Measurements from ENCODE around the gene HES2. TPM values are rescaled to one million over a fixed set of nuclear protein-coding genes. Genes with fewer than 3 reads are reported as not detected.

The HES2 gene, protein sequence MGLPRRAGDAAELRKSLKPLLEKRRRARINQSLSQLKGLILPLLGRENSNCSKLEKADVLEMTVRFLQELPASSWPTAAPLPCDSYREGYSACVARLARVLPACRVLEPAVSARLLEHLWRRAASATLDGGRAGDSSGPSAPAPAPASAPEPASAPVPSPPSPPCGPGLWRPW
- polyA plus RNA-seq (ENCODE audit: insufficient read length in 3 of 3): under 1 TPM; 0.33 to 0.46 (median 0.40) TPM
- long read RNA-seq, donor 1: 0 reads
- long read RNA-seq, donor 2: 0 reads
- long read RNA-seq, donor 3, full-length matches to known transcripts: 1 of 1 reads
- long read RNA-seq, donor 3, partial matches to known transcripts: 0 of 1 reads
- long read RNA-seq, donor 3, other reads (novel, unspliced or antisense): 0 of 1 reads
- long read RNA-seq, donor 4: 0 reads
- long read RNA-seq, donor 5, partial matches to known transcripts: 0 of 1 reads
- long read RNA-seq, donor 5, other reads (novel, unspliced or antisense): 0 of 1 reads
- long read RNA-seq, donor 6, full-length matches to known transcripts: 1 of 1 reads
- long read RNA-seq, donor 6, partial matches to known transcripts: 0 of 1 reads
- long read RNA-seq, donor 6, other reads (novel, unspliced or antisense): 0 of 1 reads
- long read RNA-seq, donor 7: 0 reads
- long read RNA-seq, donor 8: 0 reads
- long read RNA-seq, donor 9: 0 reads
- long read RNA-seq, donor 10, full-length matches to known transcripts: 1 of 1 reads
- long read RNA-seq, donor 10, partial matches to known transcripts: 0 of 1 reads
- long read RNA-seq, donor 10, other reads (novel, unspliced or antisense): 0 of 1 reads
- long read RNA-seq, donor 11: 0 reads
- long read RNA-seq, donor 12: 0 reads
- long read RNA-seq, donor 13: 0 reads
- long read RNA-seq, donor 14: 0 reads
- long read RNA-seq, donor 15, full-length matches to known transcripts: 1 of 1 reads
- long read RNA-seq, donor 15, partial matches to known transcripts: 0 of 1 reads
- long read RNA-seq, donor 15, other reads (novel, unspliced or antisense): 0 of 1 reads
- long read RNA-seq, donor 16, partial matches to known transcripts: 0 of 1 reads
- long read RNA-seq, donor 16, other reads (novel, unspliced or antisense): 0 of 1 reads

- no peak for DNase-seq
Measured at GRCh38 chr1:6419804-6420453, at the start of gene HES2. HES2 (minus strand) TSS chr1:6419919; CDS start chr1:6419820, 99 bp downstream.

- DNase-seq: no peak
Measured at GRCh38 chr1:6468729-6469461, 49.2 kb upstream of the HES2 start.

GRCh38 chr1:6467744-6468688 is 48.3 kb upstream of the HES2 start:
- no peak for DNase-seq

DNA sequence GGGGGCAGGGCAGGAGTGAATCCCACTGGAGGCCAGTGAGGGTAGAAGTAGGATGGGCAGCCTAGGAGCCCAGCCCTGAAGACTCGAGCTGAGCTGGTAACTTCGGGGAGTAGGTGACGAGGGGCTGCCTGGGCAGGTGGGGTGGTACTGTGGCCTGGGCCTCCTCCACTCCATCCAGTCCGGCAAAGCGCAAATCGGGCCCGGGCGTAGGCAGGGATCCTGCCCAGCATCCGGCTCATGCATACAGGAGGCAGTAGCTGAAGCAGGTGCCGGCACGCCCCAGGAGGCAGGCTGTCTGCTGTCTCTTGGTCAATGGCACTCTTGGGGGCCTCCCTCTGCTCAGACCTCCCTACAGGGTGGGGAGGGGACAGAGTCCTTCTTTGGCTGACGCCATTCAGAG is 47.5 kb upstream of the HES2 start:
- no peak for DNase-seq

GRCh38 chr1:6466751-6467150 is 47.0 kb upstream of the HES2 start:
- no peak for DNase-seq

GRCh38 chr1:6466023-6466422 is 46.3 kb upstream of the HES2 start, which contains the start of gene TNFRSF25:
TNFRSF25 (minus strand) TSS chr1:6466173; CDS start chr1:6466107, 66 bp downstream.
- no peak for DNase-seq

GRCh38 chr1:6465461-6466005 is 45.8 kb upstream of the HES2 start:
- no peak for DNase-seq

DNA sequence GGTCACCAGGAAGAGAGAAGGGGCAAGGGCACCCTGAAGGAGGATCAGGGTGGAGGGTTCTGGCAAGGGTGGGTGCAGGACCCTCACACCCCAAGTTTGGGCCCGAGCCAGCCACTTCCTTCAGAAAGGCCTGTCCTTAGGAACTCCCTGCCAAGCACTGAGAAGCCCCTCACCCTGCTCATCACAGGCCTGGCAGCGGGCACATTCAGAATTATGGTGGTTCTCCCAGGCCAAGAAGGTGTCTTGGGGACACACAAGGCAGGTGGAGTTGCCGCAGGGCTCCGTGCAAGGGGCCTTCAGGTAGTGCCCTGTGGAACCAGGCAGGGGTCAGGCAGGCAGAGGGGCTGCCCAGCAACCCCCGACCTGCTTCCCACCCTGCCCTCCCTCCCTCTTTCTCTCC is 45.2 kb upstream of the HES2 start:
- no peak for DNase-seq

DNA sequence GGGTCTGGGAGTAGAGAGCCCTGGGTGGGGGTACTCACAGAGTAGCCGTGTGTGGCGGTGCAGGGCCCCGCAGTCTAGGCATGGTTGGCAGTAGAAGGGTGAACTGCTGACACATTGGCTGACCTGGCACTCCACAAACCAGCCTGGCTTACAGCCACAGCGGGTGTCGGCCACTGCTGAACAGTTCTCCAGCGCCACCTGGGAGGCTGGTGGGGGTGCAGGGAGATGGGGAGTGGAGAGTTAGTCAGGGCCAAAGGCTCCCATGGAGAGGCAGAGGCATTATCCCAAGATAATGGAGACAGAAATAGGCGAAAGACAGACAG is 44.8 kb upstream of the HES2 start:
- no peak for DNase-seq

- DNase-seq: no peak
Measured at GRCh38 chr1:6463120-6463412, 43.3 kb upstream of the HES2 start.

DNA sequence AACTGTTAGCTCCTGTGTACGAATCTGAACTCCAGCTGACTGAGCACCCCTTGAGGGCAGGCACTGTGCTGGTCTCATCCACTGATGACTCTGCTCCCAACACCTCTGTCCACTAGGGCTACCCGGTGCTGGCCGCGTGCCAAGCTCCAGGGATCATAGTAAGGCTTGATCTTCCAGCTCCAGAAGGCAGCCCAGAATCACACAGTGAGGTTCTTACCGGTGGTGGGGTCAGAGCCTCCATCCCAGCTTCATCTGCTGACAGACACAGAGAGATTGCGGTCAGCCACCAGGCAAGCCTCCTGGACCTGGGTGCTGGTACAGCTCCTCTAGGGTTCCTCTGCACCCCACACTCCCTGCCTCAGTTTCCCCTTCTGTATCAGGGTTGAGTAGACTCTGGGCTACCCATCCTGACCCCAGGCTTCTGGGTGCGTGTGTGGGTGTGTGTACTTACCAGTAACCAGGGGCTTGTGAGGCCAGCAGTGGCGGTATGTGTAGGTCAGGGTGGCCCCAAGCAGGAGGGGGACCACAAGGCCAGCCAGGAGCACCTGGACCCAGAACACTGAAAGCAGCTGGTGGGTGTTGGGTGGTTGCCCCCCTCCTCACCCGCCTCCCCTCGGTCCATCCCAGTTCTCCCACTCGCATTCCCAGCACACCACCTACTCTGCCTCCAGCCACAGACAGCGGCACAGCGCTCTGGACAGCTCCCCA is 42.8 kb upstream of the HES2 start:
- DNase-seq: no peak

DNA sequence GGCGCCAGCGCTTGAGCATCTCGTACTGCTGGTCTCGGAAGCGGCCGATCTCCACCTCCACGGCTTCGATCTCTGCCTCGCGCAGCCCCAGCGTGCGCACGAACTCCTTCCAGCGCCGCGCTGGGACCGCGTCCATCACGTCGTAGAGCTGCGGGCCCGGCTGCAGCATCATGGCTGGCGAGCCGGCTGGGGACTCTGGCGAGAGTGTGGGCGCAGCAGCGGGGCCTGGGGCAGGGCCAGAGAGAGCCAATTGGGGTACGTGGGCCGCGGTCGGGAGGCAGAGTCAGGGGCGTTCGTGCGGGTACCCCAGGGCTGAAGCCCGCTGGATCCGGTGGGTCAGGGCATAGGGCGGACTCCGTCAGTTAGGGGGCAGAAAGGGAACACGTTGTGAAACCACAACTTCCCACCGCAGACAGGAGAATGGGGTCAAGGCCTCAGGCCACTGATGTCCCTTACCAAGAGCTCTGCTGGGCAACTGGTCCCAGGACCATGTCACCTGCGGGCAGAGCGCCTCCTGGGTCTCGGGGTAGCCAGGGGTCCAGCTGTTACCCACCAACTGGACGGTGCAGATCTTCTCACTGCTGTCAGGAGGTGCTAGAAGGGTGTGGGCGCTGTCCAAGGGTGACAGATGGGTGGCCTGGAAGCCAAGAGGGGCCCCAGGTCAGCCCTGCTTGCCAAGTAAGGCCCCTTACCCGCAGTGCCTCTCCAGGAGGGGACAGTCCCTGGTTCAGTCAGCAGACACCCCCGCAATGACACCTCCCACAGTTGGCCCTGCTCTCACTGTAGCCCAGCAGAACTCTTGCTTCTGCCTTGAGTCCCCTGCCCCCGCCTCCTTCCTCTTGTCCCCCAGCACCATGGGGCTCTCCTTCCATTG is 42.1 kb upstream of the HES2 start:
- no peak for DNase-seq

DNA sequence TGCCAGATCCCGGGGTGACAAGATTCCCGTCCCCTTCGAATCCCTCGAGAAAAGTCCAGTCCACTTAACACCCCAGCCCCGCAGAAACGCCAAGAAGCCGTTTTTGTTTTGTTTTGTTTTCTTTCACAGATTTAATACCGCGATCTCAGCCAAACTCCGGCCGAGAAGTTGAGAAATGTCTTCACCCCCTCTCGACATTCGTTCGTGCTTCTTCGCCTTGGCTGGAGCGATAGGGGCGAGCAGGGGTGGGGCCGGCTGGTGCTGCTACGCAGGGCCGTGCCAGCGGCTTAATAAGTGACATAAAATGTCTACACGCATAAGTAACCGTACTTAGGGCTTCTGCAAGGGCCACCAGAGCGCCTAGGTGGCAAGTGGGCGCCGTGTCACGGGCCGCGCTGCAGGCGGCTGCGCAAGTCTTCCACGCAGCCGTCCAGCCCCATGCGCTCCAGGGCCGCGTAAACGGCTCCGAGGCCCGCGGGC is 41.4 kb upstream of the HES2 start:
- DNase-seq: no peak

DNA sequence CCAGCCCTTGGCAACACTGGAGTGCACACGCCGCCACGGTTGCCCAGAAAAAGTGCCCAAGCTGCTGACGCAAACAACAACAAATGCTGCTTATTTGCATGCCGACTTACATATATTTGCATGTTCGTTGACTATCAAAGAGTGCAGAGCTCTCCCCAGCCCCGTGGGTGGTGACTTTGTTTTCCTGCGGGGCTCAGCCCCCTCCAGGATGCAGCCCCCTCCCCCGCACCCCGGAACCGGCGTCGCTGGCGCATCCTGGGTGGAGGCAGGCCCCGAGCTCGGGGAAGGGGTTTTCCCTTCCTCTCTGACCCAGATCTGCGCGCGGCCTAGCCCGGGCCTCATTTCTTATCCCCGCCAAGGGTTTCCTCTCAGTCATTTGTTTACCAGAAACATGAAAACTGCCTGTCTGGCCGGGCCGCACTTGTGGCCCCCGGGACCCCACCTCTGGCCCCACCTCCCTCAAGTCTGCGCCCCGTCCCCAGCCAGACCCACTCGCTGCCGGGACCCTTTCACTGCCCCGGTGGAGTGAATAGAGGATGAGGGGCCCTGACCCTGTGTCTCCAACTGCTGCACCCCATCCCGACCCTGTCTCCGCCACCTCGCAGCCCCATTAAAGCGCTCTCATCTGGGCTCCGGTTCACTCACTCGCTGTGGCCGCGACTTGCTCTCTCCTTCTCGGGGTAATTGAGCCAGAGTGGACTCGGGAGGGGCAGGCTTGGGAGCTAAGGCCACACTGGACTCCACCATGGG is 40.8 kb upstream of the HES2 start:
- no peak for DNase-seq

- DNase-seq: no peak
Measured at GRCh38 chr1:6459850-6460265, 40.1 kb upstream of the HES2 start.

DNA sequence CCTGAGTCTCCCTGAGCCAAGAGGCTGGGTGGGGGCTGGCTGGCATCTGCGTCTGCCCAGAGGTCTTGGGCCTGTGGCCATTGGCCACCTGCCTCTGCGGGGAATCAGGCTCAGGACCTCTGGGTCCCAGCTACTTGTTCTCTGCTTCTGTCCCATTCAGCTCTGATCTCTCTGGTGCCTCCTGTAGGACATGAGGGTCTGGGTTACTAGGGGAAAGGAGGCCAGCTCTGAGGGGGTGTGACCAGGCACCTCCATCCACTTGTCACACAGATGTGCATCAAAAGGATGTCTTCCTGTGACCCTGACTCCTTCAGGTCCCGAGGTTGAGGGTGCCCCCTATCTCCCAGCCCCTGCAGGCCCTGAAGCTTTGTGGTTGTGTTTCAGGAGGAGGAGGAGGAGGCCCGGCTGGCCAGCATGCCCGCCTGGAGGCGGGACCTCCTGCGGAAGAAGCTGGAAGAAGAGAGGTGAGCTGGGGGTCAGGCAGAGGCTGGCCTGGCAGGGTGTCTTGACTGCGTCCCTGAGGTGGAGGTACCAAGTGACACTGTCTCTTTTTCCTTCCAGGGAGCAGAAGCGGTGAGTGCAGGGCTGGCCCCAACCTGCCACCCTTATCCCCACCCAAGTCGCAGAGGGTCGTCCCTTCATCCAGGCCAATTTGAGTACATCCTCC is 37.2 kb upstream of the HES2 start:
- DNase-seq: no peak
